Measurements from ENCODE around the gene ALOX12. TPM values are rescaled to one million over a fixed set of nuclear protein-coding genes. Genes with fewer than 3 reads are reported as not detected.

ALOX12 gene
- total and polyA plus RNA-seq, 4 donors: 0.03 to 3.1 (median 0.24) TPM; not detected in 1

- Histone ChIP-seq H3K4me1 (ENCODE audit: control insufficient read depth in 4 of 4, insufficient read depth in 4 of 4, low read length in 3 of 4) (peaks cover 2 to 10% (median 5%) of the 10 kb centered on the region in 4 donors), H3K9ac (ENCODE audit: low read depth in 1 of 2, low read length in 2 of 2) (no peak overlapping the region), H3K27me3 (ENCODE audit: control insufficient read depth in 4 of 4, insufficient read depth in 4 of 4, low read length in 3 of 4) (no peaks in the 10 kb centered on the region), H3K9me3 (ENCODE audit: control insufficient read depth in 4 of 4, low read length in 3 of 4) (no peaks in the 10 kb centered on the region), H3K36me3 (ENCODE audit: control insufficient read depth in 4 of 4, insufficient read depth in 3 of 4, low read depth in 1 of 4, low read length in 3 of 4) (peaks cover 2 to 19% (median 9%) of the 10 kb centered on the region in 4 donors), H3K27ac (ENCODE audit: low read depth in 1 of 2, low read length in 2 of 2) (no peak overlapping the region), H3K4me3 (ENCODE audit: low read depth in 1 of 3, low read length in 3 of 3) (peak overlapping the region in 1 of 3 donors; percentile 43)
- 63% methylated on average over 58 of the region's 58 CpGs for WGBS
- TF ChIP-seq TAF1 (conservative IDR thresholded peaks at IDR 0.05): no peak
- TF ChIP-seq HNF4A (conservative IDR thresholded peaks at IDR 0.05): no peak
- no peak for TF ChIP-seq HNF4G (IDR thresholded peaks at IDR 0.05)
- no peak for TF ChIP-seq EGR1 (IDR thresholded peaks at IDR 0.05; ENCODE audit: low read depth in 2 of 2)
- TF ChIP-seq FOXA2 (IDR thresholded peaks at IDR 0.05): no peak
- TF ChIP-seq YY1 (IDR thresholded peaks at IDR 0.05): no peak
- TF ChIP-seq GABPA (IDR thresholded peaks at IDR 0.05 in 1 of 2, conservative IDR thresholded peaks at IDR 0.05 in 1 of 2): no peak
- TF ChIP-seq JUND (IDR thresholded peaks at IDR 0.05): no peak
- no peak for TF ChIP-seq ZBTB33 (IDR thresholded peaks at IDR 0.05)
- TF ChIP-seq ATF3 (IDR thresholded peaks at IDR 0.05): no peak
- TF ChIP-seq, protein P1, sequence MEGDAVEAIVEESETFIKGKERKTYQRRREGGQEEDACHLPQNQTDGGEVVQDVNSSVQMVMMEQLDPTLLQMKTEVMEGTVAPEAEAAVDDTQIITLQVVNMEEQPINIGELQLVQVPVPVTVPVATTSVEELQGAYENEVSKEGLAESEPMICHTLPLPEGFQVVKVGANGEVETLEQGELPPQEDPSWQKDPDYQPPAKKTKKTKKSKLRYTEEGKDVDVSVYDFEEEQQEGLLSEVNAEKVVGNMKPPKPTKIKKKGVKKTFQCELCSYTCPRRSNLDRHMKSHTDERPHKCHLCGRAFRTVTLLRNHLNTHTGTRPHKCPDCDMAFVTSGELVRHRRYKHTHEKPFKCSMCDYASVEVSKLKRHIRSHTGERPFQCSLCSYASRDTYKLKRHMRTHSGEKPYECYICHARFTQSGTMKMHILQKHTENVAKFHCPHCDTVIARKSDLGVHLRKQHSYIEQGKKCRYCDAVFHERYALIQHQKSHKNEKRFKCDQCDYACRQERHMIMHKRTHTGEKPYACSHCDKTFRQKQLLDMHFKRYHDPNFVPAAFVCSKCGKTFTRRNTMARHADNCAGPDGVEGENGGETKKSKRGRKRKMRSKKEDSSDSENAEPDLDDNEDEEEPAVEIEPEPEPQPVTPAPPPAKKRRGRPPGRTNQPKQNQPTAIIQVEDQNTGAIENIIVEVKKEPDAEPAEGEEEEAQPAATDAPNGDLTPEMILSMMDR (IDR thresholded peaks at IDR 0.05; ENCODE audit: low read depth, low read length, missing input control): no peak
- TF ChIP-seq RAD21 (IDR thresholded peaks at IDR 0.05): no peak
- TF ChIP-seq, protein P2, sequence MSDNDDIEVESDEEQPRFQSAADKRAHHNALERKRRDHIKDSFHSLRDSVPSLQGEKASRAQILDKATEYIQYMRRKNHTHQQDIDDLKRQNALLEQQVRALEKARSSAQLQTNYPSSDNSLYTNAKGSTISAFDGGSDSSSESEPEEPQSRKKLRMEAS (IDR thresholded peaks at IDR 0.05): no peak
- no peak for TF ChIP-seq SP1 (IDR thresholded peaks at IDR 0.05)
- no peak for DNase-seq (ENCODE audit: low spot score)
These were observed 585 bp downstream of the ALOX12 start for GRCh38 chr17:6996256-6997011.

DNA sequence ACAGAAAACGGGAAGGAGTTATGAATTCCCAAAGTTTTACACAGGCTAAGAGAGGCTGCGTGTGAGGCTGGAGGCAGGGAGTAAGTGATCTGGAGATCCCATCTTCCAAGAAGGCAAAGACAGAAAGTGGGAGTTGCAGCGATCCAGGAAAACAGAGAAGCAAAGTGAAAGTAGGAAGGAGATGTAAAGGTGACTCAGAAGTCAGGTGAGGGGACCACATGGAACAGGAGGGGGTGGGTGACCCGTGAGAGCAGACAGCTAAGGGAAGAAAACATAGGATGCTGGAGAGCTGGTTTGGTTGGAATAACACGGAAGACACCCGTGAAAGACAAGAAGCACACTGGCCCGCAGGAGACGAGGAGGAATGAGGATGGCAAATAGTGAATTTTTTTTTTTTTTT, 1.3 kb downstream of the ALOX12 start:
- WGBS: 91% methylated on average over 8 of the region's 8 CpGs
- no peak overlapping the region for H3K4me3 ChIP-seq (ENCODE audit: low read depth in 1 of 3, low read length in 3 of 3)
- H3K9me3 ChIP-seq (ENCODE audit: control insufficient read depth in 4 of 4, low read length in 3 of 4): no peaks in the 10 kb centered on the region
- no peak overlapping the region for H3K9ac ChIP-seq (ENCODE audit: low read depth in 1 of 2, low read length in 2 of 2)
- H3K27me3 ChIP-seq (ENCODE audit: control insufficient read depth in 4 of 4, insufficient read depth in 4 of 4, low read length in 3 of 4): no peaks in the 10 kb centered on the region
- H3K27ac ChIP-seq (ENCODE audit: low read depth in 1 of 2, low read length in 2 of 2): no peak overlapping the region
- peaks cover 2 to 10% (median 5%) of the 10 kb centered on the region in 4 donors for H3K4me1 ChIP-seq (ENCODE audit: control insufficient read depth in 4 of 4, insufficient read depth in 4 of 4, low read length in 3 of 4)
- DNase-seq (ENCODE audit: low spot score): no peak
- peaks cover 2 to 26% (median 16%) of the 10 kb centered on the region in 4 donors for H3K36me3 ChIP-seq (ENCODE audit: control insufficient read depth in 4 of 4, insufficient read depth in 3 of 4, low read depth in 1 of 4, low read length in 3 of 4)
- TF ChIP-seq TAF1 (conservative IDR thresholded peaks at IDR 0.05) (no peak), GABPA (IDR thresholded peaks at IDR 0.05 in 1 of 2, conservative IDR thresholded peaks at IDR 0.05 in 1 of 2) (no peak), RAD21 (IDR thresholded peaks at IDR 0.05) (no peak), SP1 (IDR thresholded peaks at IDR 0.05) (no peak), RXRA (IDR thresholded peaks at IDR 0.05) (no peak), ATF3 (IDR thresholded peaks at IDR 0.05) (no peak)

All from liver (tissue), 9 donors.